Trophoblast cell (in vitro differentiated cells and primary cell): ENCODE data around the gene ABHD16A.

Experiments used
- DNase-seq, 2 donors: peaks; one replicate each; pipeline ENCODE4 v3.0.0-alpha.2; 2016
- H2AFZ ChIP-seq: 2 replicates; pipeline ENCODE4 v1.6.1; 2013; ENCODE audit warnings: low read length, moderate library complexity, mild to moderate bottlenecking; ENCODE audit not compliant: insufficient read depth, poor library complexity
- H2AK5ac ChIP-seq: 2 replicates; pipeline ENCODE4 v1.6.1; 2013; ENCODE audit warnings: mild to moderate bottlenecking, low read length
- H2BK120ac ChIP-seq: 2 replicates; pipeline ENCODE4 v1.6.1; 2013; ENCODE audit warnings: low read length, mild to moderate bottlenecking, moderate library complexity; ENCODE audit not compliant: insufficient read depth, poor library complexity
- H2BK12ac ChIP-seq: 2 replicates; pipeline ENCODE4 v1.6.1; 2013; ENCODE audit warnings: mild to moderate bottlenecking, low read length, moderate library complexity
- H2BK5ac ChIP-seq: 2 replicates; pipeline ENCODE4 v1.6.1; 2013; ENCODE audit warnings: low read length, low read depth, moderate library complexity, mild to moderate bottlenecking; ENCODE audit not compliant: poor library complexity
- H3K14ac ChIP-seq: 2 replicates; pipeline ENCODE4 v1.6.1; 2013; ENCODE audit warnings: mild to moderate bottlenecking, low read length
- H3K18ac ChIP-seq: 2 replicates; pipeline ENCODE4 v1.6.1; 2013; ENCODE audit warnings: mild to moderate bottlenecking, low read length
- H3K23ac ChIP-seq: 2 replicates; pipeline ENCODE4 v1.6.1; 2013; ENCODE audit warnings: low read length
- H3K27ac ChIP-seq: 2 replicates; pipeline ENCODE4 v1.5.1; 2013; ENCODE audit warnings: low read depth, mild to moderate bottlenecking, inconsistent platforms, low read length, moderate library complexity
- H3K27me3 ChIP-seq: 2 replicates; pipeline ENCODE4 v1.6.1; 2013; ENCODE audit warnings: inconsistent platforms, mild to moderate bottlenecking, low read length, moderate library complexity; ENCODE audit not compliant: insufficient read depth
- H3K36me3 ChIP-seq, 2 experiments: 1 replicate in 1 of 2; 2 replicates in 1 of 2; pipeline ENCODE4 v1.6.1; 2013; ENCODE audit warnings: low read length in 2 of 2, mild to moderate bottlenecking in 2 of 2, moderate library complexity in 1 of 2; ENCODE audit not compliant: insufficient read depth in 2 of 2, control insufficient read depth in 1 of 2
- H3K4ac ChIP-seq: 2 replicates; pipeline ENCODE4 v1.6.1; 2013; ENCODE audit warnings: low read depth, mild to moderate bottlenecking, low read length, moderate library complexity
- H3K4me1 ChIP-seq, 2 experiments: 1 replicate in 1 of 2; 2 replicates in 1 of 2; pipeline ENCODE4 v1.6.1; 2013; ENCODE audit warnings: low read length in 2 of 2, mild to moderate bottlenecking in 2 of 2, moderate library complexity in 1 of 2; ENCODE audit not compliant: insufficient read depth in 2 of 2, control insufficient read depth in 1 of 2
- H3K4me2 ChIP-seq: 2 replicates; pipeline ENCODE4 v1.6.1; 2013; ENCODE audit warnings: inconsistent platforms, mild to moderate bottlenecking, low read length, moderate library complexity
- H3K4me3 ChIP-seq: 2 replicates; pipeline ENCODE4 v1.5.1; 2013; ENCODE audit warnings: mild to moderate bottlenecking, low read depth, low read length, inconsistent platforms
- H3K79me1 ChIP-seq: one replicate; pipeline ENCODE4 v1.6.1; 2013; ENCODE audit warnings: low read length
- H3K79me2 ChIP-seq: 2 replicates; pipeline ENCODE4 v1.6.1; 2013; ENCODE audit warnings: low read length, mild to moderate bottlenecking; ENCODE audit not compliant: control insufficient read depth, insufficient read depth, poor library complexity
- H3K9ac ChIP-seq: 2 replicates; pipeline ENCODE4 v1.6.1; 2013; ENCODE audit warnings: mild to moderate bottlenecking, low read length
- H3K9me3 ChIP-seq: 2 replicates; pipeline ENCODE4 v1.6.1; 2013; ENCODE audit warnings: low read depth, mild to moderate bottlenecking, control low read depth, inconsistent platforms, low read length; ENCODE audit not compliant: insufficient read depth
- H4K12ac ChIP-seq: 2 replicates; pipeline ENCODE4 v1.6.1; 2013; ENCODE audit warnings: low read depth, mild to moderate bottlenecking, low read length, moderate library complexity
- H4K8ac ChIP-seq: 2 replicates; pipeline ENCODE4 v1.6.1; 2013; ENCODE audit warnings: low read depth, mild to moderate bottlenecking, low read length, moderate library complexity
- H4K91ac ChIP-seq: one replicate; pipeline ENCODE4 v1.6.1; 2013; ENCODE audit warnings: low read depth, mild to moderate bottlenecking, low read length, moderate library complexity
- WGBS: extraction: QIAGEN DNeasy Blood & Tissue Kit; methylation state at CpG from one replicate; pipeline ENCODE4 v1.1.7; 2013; ENCODE audit warnings: missing lambda C conversion rate; ENCODE audit not compliant: insufficient read length, insufficient coverage; ENCODE audit errors: extremely low coverage; 5-methylcytosine and 5-hydroxymethylcytosine counted together

The ABHD16A gene

GRCh38 chr6:31681135-31681671 is 21.9 kb downstream of the ABHD16A start:
- Histone ChIP-seq H3K23ac (no peak overlapping the region), H3K27me3 (no peaks in the 10 kb centered on the region), H3K27ac (no peak overlapping the region), H3K4ac (peak overlapping the region; percentile 9), H4K91ac (peak overlapping the region; percentile 70), H3K4me1 (peaks cover 3 to 10% of the 10 kb centered on the region in 2 experiments), H3K9me3 (no peaks in the 10 kb centered on the region), H3K14ac (peak overlapping the region; percentile 81), H2AFZ (peak overlapping the region; percentile 86), H2BK12ac (peak overlapping the region; percentile 3), H3K18ac (peak overlapping the region; percentile 8), H4K12ac (peak overlapping the region; percentile 76), H3K4me2 (peak overlapping the region; percentile 92), H3K36me3 (peaks cover 5 to 7% of the 10 kb centered on the region in 2 experiments), H4K8ac (peak overlapping the region; percentile 90), H3K4me3 (peak overlapping the region; percentile 45), H3K9ac (no peak overlapping the region), H3K79me1 (peaks cover 3% of the 10 kb centered on the region), H3K79me2 (peaks cover 2% of the 10 kb centered on the region), H2BK5ac (peak overlapping the region; percentile 11), H2BK120ac (peak overlapping the region; percentile 77), H2AK5ac (no peak overlapping the region)
- whole genome bisulfite sequencing = no CpG with 5 or more reads among the region's 40 CpGs
- DNase-seq = peak in 1 of 2 donors; percentile 30

DNA sequence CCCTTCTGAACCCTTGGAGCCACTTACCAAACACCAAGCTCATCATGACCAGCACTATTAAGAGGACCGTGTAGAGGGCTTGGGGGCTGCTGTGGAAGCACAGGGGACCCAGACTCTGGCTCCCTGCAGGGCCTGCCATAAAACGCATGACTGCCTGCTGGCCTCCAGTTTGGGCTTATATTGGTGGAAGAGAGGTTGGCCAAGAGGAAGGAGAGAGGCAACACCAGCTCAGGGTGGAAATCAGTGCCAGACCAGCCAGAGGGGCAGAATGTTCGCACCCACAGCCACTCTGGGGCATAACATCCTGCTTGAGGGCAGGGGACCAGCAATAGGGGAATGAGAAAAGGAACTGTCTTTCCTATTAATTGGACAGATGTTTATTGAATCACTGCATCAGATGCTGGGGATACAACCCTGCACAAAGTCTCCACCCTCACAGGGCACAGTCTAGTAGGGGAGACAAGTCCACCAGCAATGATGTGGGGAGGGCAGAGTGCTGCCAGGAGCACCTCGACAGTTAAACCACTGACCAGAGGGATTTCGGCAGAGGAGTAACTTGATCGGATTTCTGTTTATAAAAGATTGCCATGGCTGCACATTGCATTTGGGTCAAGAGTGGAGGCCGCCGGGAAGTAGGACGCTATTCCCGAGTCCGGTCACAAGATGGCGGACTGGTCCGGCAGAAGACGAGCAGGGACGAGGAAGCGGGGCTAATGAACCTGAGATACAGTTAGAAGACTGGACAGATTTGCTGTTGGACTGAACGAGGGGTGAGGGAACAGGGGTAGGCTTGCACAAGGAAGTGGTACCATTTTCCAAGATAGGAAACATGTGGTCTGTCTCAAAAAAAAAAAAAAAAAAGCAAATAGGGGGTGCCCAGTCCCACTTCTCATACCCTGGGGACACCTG is 22.6 kb downstream of the ABHD16A start, which contains the start of gene LY6G5C:
LY6G5C (minus strand) TSS at position 842 of the 909 bp plus-strand sequence; CDS start at position 148, 694 bp downstream.
- H3K27me3 ChIP-seq = no peaks in the 10 kb centered on the region
- H2BK5ac ChIP-seq = peak within 1 kb of the TSS; percentile 11
- peak; percentile 60 to 78 for DNase-seq
- H3K9me3 ChIP-seq = no peaks in the 10 kb centered on the region
- H2BK12ac ChIP-seq = peak within 1 kb of the TSS; percentile 3
- peaks cover 3% of the 10 kb centered on the region for H3K79me1 ChIP-seq
- peaks cover 2% of the 10 kb centered on the region for H3K79me2 ChIP-seq
- peak within 1 kb of the TSS; percentile 77 for H2BK120ac ChIP-seq
- H3K4me2 ChIP-seq = peak within 1 kb of the TSS; percentile 92
- no peak within 1 kb of the TSS for H3K9ac ChIP-seq
- peak within 1 kb of the TSS; percentile 90 for H4K8ac ChIP-seq
- H2AK5ac ChIP-seq = no peak within 1 kb of the TSS
- peaks cover 3 to 10% of the 10 kb centered on the region in 2 experiments for H3K4me1 ChIP-seq
- peak within 1 kb of the TSS; percentile 45 for H3K4me3 ChIP-seq
- H3K36me3 ChIP-seq = peaks cover 0 to 6% of the 10 kb centered on the region in 2 experiments
- H2AFZ ChIP-seq = peak within 1 kb of the TSS; percentile 86
- H3K4ac ChIP-seq = peak within 1 kb of the TSS; percentile 9
- WGBS = no CpG with 5 or more reads among the region's 17 CpGs
- peak within 1 kb of the TSS; percentile 81 for H3K14ac ChIP-seq
- peak within 1 kb of the TSS; percentile 70 for H4K91ac ChIP-seq
- no peak within 1 kb of the TSS for H3K23ac ChIP-seq
- peak within 1 kb of the TSS; percentile 8 for H3K18ac ChIP-seq
- no peak within 1 kb of the TSS for H3K27ac ChIP-seq
- peak within 1 kb of the TSS; percentile 76 for H4K12ac ChIP-seq

DNA sequence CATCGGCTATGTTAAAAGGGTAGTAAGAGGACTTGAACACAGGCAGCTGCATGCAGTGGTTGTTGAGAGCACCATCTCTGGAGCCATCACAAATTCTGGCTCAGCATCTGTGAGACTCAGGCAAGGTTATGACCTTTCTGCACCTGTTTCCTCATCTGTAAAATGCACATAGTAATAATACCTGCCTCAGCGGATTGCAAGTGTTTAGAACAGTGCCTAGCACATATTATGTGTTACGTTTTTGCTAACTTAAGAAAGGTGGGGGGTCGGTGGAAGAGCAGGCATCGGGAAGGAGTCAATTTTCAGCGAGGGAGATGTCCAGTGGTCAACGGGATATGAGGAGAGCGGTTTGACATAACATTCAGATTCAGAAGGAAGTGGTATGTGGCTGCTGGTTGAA is 25.2 kb downstream of the ABHD16A start:
- no peak overlapping the region for H3K4ac ChIP-seq
- H4K91ac ChIP-seq = no peak overlapping the region
- no peak for DNase-seq
- no peaks in the 10 kb centered on the region for H3K9me3 ChIP-seq
- no peak overlapping the region for H2BK5ac ChIP-seq
- H4K8ac ChIP-seq = no peak overlapping the region
- H2AK5ac ChIP-seq = no peak overlapping the region
- no peak overlapping the region for H2BK12ac ChIP-seq
- no peak overlapping the region for H2BK120ac ChIP-seq
- H3K9ac ChIP-seq = no peak overlapping the region
- H3K79me1 ChIP-seq = peaks cover 3% of the 10 kb centered on the region
- peaks cover 5 to 8% of the 10 kb centered on the region in 2 experiments for H3K36me3 ChIP-seq
- H2AFZ ChIP-seq = no peak overlapping the region
- no peak overlapping the region for H3K14ac ChIP-seq
- H3K4me1 ChIP-seq = peaks cover 3 to 6% of the 10 kb centered on the region in 2 experiments
- H3K79me2 ChIP-seq = peaks cover 2% of the 10 kb centered on the region
- H3K27ac ChIP-seq = no peak overlapping the region
- H3K27me3 ChIP-seq = no peaks in the 10 kb centered on the region
- no CpG with 5 or more reads among the region's 8 CpGs for WGBS
- no peak overlapping the region for H3K18ac ChIP-seq
- no peak overlapping the region for H3K4me3 ChIP-seq
- no peak overlapping the region for H3K23ac ChIP-seq
- no peak overlapping the region for H4K12ac ChIP-seq
- H3K4me2 ChIP-seq = no peak overlapping the region

DNA sequence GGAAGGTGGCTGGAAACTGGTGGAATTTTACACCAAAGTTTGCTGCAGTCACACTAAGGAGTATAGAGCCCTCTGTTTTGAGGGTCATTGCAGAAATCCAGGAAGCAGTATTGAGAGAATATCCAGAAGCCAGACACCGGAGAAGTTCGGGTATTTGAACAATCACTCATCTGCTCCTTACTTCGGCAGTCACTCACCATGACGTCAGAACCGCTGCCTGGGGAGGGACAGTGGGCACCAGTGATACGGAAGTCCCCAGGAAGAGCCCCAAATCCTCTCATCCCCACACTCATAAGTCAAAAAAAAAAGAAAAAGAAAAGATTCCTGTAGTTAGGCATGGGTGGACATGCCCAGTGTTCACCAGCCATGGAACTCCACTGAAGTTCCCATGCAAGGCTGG is 26.2 kb downstream of the ABHD16A start:
- DNase-seq = no peak
- H3K9ac ChIP-seq = no peak overlapping the region
- H4K8ac ChIP-seq = no peak overlapping the region
- H3K79me1 ChIP-seq = peaks cover 3% of the 10 kb centered on the region
- no peak overlapping the region for H3K14ac ChIP-seq
- no peak overlapping the region for H2BK12ac ChIP-seq
- no peak overlapping the region for H3K4me3 ChIP-seq
- no peak overlapping the region for H4K12ac ChIP-seq
- no peak overlapping the region for H2BK5ac ChIP-seq
- H3K9me3 ChIP-seq = no peaks in the 10 kb centered on the region
- H2AK5ac ChIP-seq = no peak overlapping the region
- H3K23ac ChIP-seq = no peak overlapping the region
- no peaks in the 10 kb centered on the region for H3K27me3 ChIP-seq
- H2BK120ac ChIP-seq = no peak overlapping the region
- peaks cover 3 to 6% of the 10 kb centered on the region in 2 experiments for H3K4me1 ChIP-seq
- no peak overlapping the region for H3K4ac ChIP-seq
- no peak overlapping the region for H2AFZ ChIP-seq
- H3K18ac ChIP-seq = no peak overlapping the region
- H3K36me3 ChIP-seq = peaks cover 13 to 15% of the 10 kb centered on the region in 2 experiments
- no peak overlapping the region for H3K4me2 ChIP-seq
- peaks cover 2% of the 10 kb centered on the region for H3K79me2 ChIP-seq
- no peak overlapping the region for H3K27ac ChIP-seq
- no peak overlapping the region for H4K91ac ChIP-seq
- no CpG with 5 or more reads among the region's 6 CpGs for WGBS
